Measurements from ENCODE around the gene ZNF554. TPM values are rescaled to one million over a fixed set of nuclear protein-coding genes. Genes with fewer than 3 reads are reported as not detected.

The ZNF554 gene
- total and polyA plus RNA-seq, 2 of the 8 experiments (the other 6 are each of a cell fraction or from before 2014, with no cell fraction given): 1.8 to 5.7 TPM

- TF ChIP-seq ASH2L (IDR thresholded peaks at IDR 0.05; ENCODE audit: low read length): no peak
These were observed 21.4 kb upstream of the ZNF554 start (continued) for GRCh38 chr19:2798158-2798685.
